ENCODE measurements around the gene RIPOR1.

GRCh38 chr16:67551972-67552371 lies 23.3 kb downstream of the RIPOR1 start:
- TF ChIP-seq CTCF (IDR thresholded peaks at IDR 0.05; ENCODE audit: low read depth, low read length, poor library complexity, severe bottlenecking) (no peak), EZH2phosphoT487 (IDR thresholded peaks at IDR 0.05; ENCODE audit: borderline replicate concordance, low read length) (no peak)
